Measurements from ENCODE around the gene TMEM14B.
"Not testable (repeated sequence)": the region's sequence is repeated elsewhere in the genome, so short reads cannot be mapped to it uniquely, and the experiment has no call there.

TMEM14B gene

DNA sequence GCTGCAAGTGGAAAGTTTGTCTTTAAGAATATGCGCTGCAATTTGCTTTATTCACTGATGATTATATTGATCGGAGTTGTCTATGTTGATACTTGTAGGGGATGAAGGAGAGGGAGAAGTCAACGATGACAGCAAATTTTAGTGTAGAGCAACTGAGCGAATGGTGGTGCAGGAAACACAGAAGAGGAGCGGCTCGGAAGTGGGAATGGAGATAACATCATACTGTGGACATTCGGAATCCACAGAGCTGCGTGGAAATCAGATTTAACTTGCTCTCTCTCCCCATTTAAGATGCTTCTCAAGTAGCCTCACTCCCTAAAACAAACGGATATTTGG is 722 bp upstream of the TMEM14B start:
- DNase-seq (ENCODE audit: low read depth), result no peak

DNA sequence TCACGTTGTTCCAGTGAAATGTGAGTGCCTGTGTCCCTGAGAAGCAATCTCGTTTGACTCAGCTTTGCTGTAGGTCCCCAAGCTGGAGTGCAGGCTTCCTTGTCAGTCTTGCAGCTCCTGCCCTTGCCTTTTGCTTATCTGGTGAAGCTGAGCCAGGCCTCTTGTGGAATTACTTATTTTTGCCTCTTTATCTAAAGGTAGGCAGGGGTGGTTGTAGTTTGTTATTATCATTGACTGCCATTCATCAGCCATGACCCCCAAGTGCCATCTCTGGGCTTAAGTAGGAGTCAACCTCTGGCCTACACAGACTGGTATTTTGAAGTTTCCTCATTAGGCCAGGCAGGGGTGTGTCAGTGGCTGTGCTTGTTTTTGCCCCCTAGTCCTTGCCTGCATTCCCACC is 2.1 kb downstream of the TMEM14B start:
- no peak for DNase-seq (ENCODE audit: low read depth)

DNA sequence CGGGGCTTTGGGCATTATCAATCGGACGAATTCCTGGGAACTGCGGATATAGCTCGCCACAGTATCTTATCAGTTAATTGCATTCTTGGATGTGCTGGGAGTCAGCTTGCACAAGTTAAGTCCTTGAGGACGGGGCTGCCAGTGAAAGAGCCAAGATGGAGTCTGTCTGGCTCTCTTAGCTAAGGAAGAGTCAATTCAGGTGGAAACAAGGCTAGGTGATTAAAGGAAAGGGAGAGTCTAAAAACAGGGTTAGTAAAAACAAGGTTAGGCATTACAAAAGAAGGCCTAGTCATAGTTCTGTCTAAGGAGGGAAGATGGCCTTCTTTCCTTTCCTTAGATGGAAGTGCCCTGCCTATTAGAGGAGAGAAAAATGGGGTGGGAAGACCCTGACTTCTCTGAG is 3.0 kb downstream of the TMEM14B start:
- not testable (repeated sequence) for DNase-seq (ENCODE audit: low read depth)

DNA sequence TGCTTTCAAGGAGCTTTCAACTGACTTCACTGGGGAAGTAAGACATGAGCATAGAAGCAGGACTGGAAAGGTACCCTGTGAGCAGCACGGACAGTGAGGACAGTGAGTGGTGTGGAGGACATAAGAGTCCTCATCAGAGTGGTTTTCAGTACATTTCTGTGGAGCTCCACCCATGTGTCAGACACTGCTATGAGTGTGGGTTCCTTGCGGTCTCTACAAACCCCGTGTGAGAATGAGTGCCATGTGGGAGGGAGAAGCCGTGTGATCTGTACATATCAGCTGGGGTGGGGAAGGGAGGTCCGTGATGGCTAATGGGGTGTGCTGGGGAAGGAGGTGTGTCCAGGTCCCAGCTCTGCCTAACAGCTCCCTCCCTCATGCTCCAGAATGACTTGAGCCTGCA is 4.2 kb downstream of the TMEM14B start:
- DNase-seq (ENCODE audit: low read depth), result not testable (repeated sequence)

DNA sequence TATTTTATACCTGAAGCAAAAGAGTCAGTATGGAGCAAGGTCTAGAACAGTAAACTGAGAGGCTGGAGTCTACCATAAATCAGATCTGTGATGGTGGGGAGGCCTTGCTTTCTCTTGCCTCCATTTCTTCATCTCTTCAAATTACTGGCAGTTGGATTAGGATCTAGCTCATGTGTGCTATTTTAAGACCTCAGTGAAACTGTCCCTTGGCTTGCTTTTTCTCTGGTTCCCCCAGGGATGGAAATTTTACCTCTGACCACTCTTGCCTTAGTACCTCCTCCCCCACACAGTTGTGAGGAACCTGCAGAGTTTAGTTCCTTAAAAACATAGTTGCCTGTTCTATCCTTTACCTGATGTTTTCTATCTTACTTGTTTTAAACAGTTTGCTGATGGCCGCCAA is 8.5 kb downstream of the TMEM14B start:
- no peak for DNase-seq (ENCODE audit: low read depth)

DNA sequence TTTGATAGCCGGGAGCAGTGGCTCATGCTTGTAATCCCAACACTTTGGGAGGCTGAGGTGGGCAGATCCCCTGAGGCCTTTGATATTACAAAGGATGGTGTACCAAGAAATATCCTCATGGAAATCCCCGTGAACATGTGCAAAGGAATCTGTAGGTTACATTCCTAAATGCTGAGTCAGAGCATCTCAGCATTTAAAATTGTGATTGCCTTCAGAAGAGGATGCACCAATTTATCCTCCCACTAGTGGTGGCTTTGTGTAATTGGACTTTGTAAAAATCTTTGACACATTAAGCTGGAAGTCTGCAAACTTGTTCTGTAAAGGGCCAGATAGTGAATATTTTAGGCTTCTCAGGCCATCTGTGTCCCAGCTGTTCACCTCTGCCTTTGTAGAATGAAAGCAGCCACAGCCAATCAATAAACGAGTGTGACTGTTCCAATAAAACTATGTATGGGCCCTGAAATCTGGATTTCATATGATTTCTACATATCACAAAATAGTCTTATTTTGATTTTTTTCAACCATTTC is 11.8 kb downstream of the TMEM14B start:
- peak; percentile 99 for DNase-seq (ENCODE audit: low read depth)

DNA sequence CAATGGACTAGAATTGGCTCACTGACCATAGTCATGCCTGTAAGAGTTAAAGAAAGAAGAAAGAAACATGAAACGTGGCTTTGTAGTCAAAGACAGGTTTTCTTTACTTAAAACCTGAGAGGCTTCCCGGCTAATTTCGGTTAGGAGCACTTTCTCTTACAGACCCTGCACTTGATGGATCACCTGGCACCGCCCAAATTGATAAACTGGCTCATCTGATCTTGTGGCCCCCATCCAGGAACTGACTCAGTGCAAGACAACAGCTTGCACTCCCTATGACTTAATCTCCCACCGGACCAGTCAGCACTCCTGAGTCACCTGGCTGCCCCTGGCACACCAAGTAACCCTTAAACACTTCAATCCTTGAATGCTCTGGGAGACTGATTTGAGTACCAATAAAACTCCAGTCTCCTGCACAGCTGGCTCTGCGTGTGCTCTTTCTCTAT is 12.3 kb downstream of the TMEM14B start:
- DNase-seq (ENCODE audit: low read depth), result peak; percentile 91

DNA sequence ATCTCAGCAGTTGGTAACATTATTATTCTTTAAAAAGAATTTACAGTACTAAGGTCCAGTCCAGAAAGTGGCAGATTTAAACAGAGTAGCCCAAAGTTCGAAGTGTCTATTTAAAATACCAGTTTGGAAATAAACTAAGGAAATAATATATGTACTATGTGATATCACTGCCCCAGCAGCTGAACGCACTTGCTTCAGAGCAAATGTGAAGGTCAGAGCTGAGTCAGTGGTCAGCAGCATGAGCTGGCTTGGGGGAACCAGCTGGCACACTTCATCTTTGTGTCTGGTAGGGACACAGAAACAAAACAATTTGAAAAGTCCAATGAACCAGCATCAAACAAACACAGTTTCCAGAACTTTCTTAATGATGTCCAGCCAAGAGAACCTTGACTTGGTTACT is 15.4 kb downstream of the TMEM14B start:
- no peak for DNase-seq (ENCODE audit: low read depth)

DNA sequence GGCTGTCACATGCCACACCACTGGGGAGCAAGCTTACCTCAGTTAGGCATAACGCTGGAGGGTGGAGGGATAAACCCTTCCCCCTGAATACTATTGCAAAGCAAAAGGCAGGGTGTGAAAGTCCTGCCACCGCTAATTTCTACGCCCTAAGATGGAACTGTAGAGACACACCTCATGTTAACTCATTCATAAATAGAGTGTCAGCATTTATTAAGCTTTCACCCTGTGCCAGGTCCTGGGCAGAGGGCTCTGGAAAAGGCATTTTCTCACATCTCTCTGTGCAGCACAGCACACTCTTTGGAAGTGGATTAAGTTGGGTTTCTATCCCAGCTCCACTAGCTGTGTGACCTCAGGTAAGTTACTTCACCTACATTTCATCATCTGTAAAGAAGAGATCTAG is 21.8 kb downstream of the TMEM14B start:
- DNase-seq (ENCODE audit: low read depth), result no peak

DNA sequence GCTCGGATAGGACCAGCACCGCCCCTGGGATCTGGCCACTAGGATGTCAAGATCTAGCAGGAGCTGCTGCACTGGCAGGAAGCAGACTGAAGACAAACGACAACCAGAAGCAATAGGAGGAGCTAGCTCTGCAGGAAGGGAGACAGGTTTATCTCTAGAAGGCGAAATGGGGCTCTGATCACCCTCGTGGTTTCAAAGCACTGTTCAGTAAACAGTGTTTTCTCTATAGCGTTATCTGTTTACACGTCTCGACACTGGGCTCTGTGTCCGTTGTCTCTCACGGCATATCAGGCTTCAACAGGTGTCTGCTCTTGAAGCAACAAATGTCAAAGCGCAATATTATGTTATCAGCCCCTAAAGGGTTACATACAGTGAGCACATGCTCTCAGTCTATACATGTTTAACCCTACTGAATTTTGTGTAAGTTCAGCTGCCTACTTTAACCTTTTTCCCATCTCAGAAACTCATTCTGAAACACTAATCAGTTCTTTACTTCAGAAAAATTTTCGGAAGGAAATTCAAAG is 23.8 kb downstream of the TMEM14B start:
- DNase-seq (ENCODE audit: low read depth), result no peak

DNA sequence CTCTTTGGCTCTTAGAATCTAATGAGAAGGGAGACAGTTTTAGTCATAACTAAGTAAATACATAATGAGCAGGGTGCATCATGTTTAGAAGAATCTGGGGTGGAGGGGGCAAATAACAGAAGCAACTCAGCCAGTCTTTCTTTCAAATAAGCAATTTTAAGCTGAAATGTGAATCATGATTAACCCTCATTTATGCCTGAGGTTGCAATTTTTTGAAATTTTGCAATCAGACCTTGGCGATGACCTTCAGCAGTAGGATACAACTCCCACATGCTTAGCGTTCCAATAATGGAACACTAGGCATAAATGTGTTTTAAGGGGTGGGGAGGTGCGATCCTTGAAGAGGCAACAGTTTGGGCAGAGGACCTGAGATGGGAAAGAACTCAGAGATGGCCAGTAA is 30.6 kb downstream of the TMEM14B start:
- no peak for DNase-seq (ENCODE audit: low read depth)

DNA sequence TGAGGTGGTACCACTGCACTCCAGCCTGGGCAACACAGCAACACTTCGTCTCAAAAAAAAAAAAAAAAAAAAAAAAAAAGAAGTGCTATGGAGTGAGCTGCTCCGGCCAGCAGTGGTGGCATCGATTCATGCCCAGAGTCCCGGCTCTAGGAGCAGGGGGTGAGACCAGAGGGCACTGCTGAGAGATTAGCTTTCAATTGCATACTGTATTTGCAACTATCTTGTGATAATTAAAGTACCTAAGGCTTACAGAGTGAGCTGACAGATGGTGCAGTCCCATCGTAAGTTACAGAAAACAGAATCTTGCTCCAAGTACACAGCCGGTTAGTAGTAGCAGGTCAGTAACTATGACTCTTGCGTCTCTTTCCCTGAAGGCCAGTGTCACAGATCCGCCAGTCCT is 31.5 kb downstream of the TMEM14B start:
- no peak for DNase-seq (ENCODE audit: low read depth)

DNA sequence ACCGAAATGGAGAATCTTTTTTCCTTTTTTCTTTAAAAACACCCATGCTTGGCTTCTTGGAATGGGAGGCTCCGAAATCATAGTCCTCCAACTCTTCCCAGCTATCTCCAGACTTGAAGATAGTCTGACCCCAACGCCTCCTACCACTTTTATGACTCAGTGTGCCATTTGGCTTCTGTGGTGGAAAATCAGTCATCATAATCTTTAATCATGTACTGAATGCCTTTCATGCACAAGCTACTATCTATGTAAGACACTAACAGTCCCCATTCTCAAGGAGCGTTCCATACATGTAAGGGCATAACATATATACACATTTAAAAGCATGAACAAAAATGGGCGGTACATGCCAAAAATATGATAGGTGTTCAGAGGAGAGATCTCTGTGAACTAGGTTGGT is 44.1 kb downstream of the TMEM14B start:
- no peak for DNase-seq (ENCODE audit: low read depth)

DNA sequence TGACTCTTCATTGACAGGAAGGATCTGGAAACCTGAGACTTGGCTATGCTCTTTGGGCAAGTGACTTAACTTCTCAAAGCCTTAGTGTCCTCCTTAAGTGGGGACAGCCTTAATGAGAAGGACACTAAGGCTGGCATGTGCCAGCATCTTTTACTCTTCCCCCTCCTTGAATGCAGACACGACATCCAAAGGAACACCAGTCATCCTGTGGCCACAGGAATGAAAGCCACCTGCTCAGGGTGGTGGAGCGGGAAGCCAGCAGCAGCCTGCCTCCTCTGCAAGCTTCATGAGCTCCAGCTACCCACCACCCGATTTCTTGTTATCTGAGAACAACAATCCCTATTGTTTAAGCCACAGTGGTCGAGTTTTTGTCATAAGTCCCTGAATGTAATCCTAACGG is 44.5 kb downstream of the TMEM14B start:
- DNase-seq (ENCODE audit: low read depth), result no peak

DNA sequence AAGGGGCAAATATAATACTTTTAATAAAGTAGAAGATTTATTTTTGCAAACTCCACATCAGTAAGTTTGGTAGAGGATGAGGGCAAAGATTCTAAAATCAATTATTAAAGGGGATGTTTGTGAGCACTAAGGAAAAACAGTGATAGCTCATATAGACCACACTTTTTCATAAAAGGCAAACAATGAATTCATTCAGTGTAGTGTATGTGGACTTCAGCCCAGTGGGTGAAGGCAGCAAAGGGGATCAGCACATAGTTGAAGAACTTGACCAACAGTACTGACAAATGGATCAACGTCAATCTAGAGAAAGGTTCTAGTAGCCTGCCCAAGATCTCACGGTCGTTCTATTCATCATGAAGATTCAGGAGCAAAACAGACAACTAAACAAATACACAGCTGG is 45.4 kb downstream of the TMEM14B start:
- no peak for DNase-seq (ENCODE audit: low read depth)

DNA sequence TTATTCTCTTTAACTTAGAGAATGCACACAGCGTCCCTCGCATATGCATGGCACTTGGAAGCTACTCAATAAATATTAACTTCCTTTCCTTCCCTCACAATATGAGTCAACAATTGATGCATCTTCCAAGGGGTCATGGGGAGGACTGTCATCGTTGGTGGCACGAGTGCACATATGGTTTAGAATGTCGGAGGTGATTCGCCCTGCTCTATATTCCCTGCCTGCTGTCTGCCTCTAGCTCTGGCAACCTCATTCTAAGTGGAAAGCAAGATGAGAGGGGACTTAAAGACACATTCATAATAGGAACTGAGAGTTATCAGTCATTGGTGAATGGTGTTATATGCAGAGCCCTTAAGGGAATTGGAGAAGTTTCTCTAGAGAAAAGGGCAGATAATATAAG is 46.1 kb downstream of the TMEM14B start:
- no peak for DNase-seq (ENCODE audit: low read depth)

DNA sequence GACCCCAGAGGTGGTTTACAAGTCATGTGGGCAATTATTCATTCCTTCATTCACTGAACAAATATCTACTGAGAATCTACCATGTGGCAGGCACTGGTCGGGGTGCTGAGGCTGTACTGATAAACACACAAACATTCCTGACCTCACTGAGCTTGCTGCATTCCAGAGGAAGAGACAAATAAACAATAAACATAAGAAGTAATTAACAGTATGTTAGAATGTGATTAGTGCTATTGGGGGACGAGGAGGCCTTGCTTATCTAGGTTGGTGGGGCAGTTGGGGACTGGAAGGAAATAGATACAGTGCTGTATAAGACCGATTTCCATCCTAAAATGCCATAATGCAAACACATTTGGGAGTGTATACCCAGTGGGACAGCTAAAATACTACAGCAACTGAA is 46.6 kb downstream of the TMEM14B start:
- DNase-seq (ENCODE audit: low read depth), result no peak

DNA sequence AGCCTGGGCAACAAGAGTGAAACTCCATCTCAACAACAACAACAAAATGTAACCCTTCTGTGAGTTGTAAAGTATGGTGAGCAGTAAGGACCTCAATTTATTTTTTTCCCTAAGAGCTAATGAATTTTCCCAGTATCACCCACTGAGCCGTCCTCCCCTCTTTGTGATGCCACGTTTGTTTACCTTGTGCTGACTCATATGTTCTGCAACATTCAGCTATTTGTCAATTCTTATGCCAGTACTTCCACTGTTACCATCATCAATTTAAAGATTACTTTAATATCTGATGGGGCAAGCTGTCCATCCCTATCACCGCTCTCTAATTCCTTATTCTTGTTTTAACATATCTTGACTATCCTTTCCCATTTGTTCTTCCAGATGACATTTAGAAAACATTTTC is 53.2 kb downstream of the TMEM14B start:
- DNase-seq (ENCODE audit: low read depth), result peak; percentile 13

DNA sequence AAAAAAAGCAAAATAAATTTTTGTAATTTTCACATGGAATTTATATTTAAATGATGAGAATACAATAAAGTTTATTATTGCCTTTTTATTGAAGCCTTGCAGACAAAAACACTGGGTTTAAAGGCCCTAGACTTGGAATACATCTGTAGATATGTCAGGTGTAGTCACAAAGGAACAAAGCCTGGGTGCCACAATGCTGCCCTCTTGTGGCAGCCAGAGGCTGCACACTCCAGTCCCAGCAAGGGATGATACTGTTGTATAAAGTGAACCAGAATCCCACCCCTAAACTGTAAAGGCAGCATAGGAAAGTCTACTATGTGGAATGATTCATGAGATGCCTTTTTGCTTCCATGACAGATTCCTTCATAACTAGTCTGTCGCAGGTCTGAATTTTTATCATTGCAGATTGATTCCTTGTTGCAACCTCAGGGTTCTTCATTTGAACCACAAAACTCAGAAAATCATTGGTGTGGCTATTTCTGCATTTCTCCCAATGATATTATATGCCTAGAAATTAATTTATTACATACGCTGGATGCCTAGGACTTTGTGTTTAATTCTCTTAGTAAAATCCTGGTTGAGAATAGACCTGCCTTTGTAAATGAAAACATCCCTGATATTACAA is 53.7 kb downstream of the TMEM14B start:
- DNase-seq (ENCODE audit: low read depth), result peak; percentile 18

All from HS-5 (cell line).